ENCODE measurements around the gene ZNF579.

DNA sequence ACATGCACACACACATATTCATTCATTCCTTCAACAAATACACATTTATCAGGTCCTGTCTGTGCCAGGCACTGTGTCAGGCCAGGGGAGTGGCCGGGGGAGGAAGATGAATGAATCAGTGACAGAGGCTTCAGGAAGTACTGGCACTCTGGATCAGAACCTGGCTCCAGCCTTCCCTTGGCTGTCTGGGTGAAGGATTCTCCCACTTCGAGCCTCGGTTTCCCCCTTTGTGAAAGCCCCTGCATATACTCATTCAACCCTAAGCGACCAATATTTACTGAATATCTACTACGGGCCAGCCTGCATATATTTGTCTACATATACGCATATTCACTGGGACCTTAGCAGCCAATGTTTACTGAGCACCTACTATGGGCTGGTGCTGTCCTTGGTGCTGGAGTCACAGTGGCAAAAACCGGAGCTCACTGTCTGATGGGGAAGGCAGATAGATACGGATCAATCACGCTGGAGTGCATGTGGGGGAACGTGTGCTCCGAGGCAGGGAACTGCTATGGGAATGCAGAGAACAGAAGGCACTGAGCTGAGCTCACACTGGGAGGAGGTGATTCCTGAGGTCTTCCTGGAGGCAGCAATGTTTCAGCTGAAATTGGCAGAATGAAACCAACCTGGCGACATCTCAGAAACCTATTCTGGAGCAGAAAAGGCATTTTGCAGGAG is 636 bp upstream of the ZNF579 start:
- TF ChIP-seq, protein P1, sequence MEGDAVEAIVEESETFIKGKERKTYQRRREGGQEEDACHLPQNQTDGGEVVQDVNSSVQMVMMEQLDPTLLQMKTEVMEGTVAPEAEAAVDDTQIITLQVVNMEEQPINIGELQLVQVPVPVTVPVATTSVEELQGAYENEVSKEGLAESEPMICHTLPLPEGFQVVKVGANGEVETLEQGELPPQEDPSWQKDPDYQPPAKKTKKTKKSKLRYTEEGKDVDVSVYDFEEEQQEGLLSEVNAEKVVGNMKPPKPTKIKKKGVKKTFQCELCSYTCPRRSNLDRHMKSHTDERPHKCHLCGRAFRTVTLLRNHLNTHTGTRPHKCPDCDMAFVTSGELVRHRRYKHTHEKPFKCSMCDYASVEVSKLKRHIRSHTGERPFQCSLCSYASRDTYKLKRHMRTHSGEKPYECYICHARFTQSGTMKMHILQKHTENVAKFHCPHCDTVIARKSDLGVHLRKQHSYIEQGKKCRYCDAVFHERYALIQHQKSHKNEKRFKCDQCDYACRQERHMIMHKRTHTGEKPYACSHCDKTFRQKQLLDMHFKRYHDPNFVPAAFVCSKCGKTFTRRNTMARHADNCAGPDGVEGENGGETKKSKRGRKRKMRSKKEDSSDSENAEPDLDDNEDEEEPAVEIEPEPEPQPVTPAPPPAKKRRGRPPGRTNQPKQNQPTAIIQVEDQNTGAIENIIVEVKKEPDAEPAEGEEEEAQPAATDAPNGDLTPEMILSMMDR (conservative IDR thresholded peaks at IDR 0.05 in 1 of 2, IDR thresholded peaks at IDR 0.05 in 1 of 2; ENCODE audit: extremely low read depth in 1 of 2, insufficient read depth in 1 of 2, low read depth in 1 of 2, low read length in 2 of 2) = no peak
- no peak for TF ChIP-seq EZH2 (IDR thresholded peaks at IDR 0.05; ENCODE audit: borderline replicate concordance, low read length)

Data from mammary epithelial cell (primary cell).